ENCODE results near the gene SKP2.
A peak's percentile ranks its signal among the peaks of the same experiment; 100 is the strongest.

SKP2 gene

DNA sequence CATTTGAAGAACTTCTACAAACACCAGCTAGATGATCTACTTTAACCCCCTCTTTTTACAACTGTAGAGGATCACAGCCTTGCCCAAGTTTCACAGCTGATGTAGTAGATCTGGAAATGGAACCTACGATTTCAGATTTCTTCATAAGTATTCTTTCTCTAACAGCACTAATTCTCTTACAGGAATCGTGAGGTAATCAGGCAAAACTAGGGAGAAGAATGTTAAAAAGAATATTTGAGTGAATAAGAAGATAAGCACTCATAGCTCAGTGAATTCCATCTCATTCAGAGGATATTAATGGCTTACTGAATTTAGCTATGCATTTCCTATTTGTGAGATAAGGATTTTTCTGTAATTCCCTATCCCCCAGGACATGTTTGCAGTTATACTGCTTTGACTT lies 47.7 kb downstream of the SKP2 start:
- DNase-seq (ENCODE audit: low read depth): no peak

DNA sequence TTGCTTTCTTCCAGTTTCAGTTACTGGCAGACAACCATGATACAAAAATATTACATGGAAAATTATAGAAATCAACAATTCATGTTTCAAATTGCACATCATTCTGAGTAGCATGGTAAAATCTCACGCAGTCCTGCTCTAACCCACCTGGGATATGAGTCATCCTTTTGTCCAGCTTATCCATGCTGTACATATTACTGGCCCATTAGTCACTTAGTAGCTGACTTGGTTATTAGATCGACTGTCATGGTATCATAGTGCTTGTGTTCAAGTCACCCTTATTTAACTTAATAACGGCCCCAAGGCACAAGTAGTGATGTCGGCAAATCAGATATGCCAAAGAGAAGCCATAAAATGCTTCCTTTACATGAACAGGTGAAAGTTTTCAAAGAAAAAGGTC lies 48.6 kb downstream of the SKP2 start:
- no peak for DNase-seq (ENCODE audit: low read depth)

DNA sequence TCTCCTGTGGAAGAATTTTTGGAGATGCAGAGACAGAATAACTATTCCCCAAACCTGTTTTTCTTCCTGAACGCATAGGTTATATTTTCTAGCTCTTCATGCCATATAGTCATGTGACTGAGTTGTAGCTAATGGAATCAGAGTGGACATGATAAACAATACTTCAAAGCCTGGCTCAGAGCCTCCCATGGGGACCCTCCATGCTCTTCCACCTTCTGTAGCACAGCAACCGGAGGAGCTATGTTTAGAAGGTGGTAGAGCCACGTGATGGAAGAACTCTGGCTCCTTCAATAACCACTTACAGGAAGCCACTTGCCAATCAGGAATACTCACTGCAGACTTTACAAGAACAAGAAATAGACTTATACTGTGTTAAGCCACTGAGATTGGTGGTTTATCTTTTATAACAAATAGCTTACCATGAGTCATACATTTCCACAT lies 50.6 kb downstream of the SKP2 start:
- peak; percentile 11 for DNase-seq (ENCODE audit: low read depth)

DNA sequence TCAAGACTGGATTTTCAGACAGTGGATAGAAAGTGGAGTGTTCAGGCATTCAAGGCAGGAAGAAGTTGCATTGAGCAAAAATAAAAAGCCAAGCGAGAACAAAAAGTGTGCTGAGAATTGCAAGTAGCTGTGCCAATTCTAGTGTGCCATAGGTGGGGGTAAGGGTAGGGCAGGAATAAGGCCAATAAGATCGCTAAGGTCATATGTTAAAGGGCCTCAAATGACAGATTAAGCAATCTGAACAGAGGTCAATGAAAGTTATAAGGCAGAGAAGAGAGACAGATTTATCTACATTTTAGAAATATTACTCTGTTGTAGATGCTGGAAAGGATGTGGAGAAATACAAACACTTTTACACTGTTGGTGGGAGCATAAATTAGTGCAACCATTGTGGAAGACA lies 53.4 kb downstream of the SKP2 start:
- DNase-seq (ENCODE audit: low read depth): no peak

DNA sequence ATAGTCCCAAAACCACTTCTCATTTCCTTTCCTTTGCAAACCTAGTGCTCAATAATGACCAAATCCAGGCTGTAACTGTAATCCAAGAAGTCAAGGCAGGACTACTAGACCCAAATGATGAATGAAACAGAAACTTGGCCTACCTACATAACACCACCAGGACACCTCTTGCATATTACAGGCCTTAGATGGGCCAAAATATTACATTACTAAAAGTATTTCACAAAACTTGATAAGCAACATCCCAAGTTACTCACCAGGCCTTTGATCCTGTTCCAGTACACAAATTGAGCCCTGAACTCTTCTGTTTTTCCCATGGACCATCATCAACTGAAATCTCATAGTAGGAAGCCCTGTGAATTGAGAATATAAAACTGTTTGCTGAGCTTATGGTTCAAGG lies 55.0 kb downstream of the SKP2 start:
- DNase-seq (ENCODE audit: low read depth): no peak

DNA sequence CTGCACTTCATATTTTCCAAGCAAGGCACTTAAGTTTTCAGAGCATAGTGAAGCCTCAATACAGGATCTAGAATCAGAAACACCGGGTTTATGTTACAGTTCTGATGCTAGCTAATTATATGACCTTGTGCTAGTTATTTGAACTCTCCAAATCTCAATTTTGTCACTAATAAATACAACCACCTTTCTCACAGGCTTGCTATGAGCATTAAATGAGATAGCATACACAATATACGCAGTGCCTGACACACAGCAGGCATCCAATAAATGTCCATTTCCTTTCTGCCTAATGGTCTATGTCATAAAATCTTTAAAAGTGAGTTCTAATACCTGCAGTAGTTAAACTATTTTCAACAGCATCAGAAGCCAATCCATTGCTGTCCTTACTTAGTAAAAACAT lies 56.9 kb downstream of the SKP2 start:
- DNase-seq (ENCODE audit: low read depth): no peak

DNA sequence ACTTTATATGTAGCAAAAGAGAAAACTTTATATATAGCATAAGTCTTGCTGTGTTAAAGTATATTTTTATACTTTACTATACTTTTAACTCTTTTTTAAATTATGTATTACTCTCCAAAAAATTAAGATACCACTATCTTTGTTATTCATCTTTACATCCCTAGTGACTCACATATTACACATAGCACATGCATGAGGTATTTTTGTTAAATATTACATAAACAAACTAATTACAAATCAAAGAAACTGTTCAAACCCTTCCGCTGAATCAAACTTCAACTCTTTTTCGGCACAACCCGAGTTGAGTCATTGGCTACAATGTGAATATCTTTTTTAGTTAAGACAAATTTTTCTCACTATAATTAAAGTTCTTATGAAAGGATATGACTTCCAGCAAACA lies 57.8 kb downstream of the SKP2 start:
- DNase-seq (ENCODE audit: low read depth): no peak

DNA sequence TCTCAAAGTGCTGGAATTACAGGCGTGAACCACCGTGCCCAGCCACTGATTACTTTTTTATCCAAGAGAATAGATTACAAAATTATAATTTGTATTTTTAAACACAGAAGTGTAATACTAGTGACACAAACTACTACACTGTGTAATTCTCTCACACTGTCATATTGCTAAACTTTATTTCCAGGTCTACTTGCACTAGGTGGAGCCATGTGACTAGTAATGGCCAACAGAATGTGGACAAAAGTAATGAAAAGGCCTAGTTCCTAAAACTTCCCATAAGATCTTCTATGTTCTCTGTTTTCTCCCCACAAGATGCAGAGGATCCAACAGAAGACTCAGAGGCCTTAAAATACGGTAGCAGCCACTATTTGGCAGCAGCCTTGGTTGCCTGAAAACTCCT lies 62.5 kb downstream of the SKP2 start:
- DNase-seq (ENCODE audit: low read depth): no peak

DNA sequence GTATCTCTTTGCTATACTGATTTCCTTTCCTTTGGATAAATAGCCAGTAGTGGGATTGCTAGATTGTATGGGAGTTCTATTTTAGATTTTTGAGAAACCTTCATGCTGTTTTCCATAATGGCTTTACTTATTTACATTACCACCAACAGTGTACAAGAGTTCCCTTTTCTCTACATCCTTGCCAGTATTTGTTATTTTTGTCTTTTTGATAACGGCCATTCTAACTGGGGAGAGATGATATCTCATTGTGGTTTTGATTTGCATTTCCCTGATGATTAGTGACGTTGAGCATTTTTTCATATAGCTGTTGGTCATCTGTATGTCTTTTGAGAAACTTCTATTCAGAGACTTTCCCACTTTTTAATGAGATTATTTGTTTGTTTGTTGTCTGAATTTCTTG lies 64.0 kb downstream of the SKP2 start:
- DNase-seq (ENCODE audit: low read depth): no peak

DNA sequence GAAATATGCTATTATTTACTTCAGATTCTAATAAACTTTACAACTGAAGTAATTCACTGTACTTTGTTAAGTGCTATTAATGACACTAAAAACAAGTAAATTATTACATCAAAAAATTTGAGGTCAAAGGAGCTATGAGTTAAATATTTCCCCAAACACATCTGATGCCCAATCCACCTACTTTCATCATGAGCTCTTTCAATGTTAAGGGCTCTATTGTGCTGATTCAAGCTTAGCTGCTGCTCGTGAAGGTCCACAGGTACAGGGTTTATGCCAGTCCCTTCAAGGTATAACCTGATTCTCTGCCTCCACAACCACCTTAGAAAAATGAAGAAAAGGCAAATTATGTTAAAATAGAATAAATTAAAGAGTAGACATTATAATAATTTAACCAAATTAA lies 65.7 kb downstream of the SKP2 start:
- no peak for DNase-seq (ENCODE audit: low read depth)

DNA sequence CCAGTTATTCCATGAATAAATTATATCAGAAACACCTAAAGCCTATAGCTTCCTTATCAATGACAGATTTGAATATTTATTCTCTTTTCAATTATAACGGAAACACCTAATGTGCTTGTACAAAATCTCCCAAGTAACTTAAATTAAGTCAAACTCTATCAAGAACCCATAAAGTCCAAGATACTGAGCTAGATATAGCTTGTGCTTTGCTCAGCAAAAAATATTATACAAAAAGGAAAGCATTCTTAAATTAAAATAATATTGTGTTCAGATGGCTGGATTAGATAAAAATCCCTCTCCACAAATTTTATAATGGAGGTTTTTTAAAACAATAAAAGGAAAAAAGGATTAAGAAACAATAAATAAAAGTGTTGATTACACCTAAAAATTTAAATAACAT lies 66.1 kb downstream of the SKP2 start:
- DNase-seq (ENCODE audit: low read depth): no peak

DNA sequence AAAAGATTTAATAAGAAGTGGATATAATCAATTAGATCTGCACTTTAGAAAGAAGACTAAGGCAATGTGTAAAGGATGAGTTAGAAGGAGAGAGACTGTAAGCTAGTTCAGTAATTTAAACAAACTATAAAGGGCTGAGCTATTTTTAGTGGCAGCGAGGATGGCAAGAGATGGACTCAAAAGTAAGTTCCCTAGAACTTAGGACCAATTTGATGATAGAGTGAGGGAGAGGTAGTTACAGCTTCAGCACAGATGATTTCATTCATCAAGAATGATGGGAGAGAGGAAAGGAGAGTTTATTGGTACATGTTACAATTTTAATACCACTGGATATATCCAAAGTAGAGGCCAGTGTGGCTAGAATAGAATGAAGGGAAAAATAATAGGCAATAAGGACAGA lies 70.7 kb downstream of the SKP2 start:
- no peak for DNase-seq (ENCODE audit: low read depth)

DNA sequence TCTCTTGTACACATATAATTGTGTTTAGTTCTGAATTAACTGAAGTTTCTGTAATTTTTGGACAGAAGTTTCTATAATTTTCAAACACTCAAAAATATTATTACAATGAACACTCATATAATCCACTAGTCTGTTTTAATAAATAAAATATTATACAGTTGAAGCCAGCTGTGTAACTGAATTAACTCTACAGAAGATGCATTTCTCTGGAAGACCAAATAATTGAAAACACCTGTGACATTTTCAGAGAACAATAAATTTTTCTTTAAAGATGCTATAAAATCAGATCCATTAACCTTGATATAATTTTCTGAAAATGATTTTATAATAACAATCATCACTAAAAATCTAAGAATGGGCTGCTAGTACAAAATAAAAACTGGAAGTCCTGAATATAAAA lies 75.1 kb downstream of the SKP2 start:
- no peak for DNase-seq (ENCODE audit: low read depth)

DNA sequence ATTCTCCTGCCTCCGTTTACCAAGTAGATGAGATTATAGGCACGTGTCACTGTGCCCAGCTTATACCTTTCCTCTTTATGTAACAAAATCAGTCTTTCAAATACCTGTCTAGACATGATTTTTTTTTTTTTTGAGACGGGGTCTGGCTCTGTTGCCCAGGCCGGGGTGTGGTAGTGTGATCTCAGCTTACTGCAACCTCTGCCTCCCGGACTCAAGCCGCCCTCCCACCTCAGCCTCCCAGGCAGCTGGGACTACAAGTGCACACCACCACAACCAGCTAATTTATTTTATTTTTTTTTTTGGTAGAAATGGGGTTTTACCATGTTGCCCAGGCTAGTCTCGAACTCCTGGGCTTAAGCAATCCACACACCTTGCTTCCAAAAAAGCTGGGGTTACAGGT lies 76.6 kb downstream of the SKP2 start:
- no peak for DNase-seq (ENCODE audit: low read depth)

DNA sequence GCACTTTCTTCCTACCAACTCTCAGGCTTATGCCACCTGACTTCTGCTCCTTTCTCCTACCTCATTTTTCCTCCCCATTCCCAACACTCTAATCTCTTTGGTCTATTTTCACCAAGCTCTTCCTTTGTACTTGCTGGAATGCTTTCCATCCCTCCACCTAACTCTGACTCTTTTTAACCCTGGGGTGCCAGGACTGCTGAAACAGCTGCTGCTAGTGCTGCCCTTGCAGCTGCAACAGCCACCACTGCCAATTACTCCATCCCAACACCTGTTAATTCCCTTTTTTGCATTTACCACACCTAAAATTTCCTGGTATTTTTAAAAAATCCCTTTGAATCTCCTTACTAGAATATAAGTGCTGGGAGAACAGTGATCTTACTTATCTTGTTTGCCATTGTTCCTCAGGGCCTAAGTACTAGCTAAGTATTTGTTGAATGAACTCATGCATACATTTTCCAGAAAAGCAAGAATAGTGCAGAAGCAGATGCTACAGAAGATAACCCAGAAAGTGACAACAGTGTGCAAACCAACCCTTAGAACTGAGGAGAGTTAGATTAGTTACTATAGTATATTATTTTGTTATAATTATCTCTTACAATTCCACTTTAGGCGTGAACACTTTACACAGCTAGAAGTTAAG lies 78.4 kb downstream of the SKP2 start:
- DNase-seq (ENCODE audit: low read depth): no peak

DNA sequence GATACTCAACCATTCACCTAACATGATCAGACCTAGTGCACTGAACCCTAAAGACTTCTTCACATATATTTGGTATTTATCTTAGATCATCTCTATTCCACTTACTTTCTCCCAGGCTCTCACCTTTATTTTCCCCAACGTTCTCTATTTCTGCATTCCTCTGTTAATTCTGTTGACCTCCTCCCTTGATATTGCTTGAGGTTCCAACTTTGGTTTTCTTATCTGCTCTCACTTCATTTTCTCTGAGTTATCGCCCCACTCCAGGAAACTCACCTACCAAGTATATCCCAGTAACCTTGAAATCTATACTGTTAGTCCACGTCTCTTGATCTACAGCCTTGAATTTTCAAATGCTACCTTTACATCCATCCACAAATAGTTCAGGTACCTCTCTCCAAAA lies 80.6 kb downstream of the SKP2 start:
- DNase-seq (ENCODE audit: low read depth): no peak

Measured in GM04503 (cell line).